SK-N-SH (cell line): ENCODE results near the gene MCC. TPM values are rescaled to one million over a fixed set of nuclear protein-coding genes. Genes with fewer than 3 reads are reported as not detected.

Experiments used
- CTCF ChIA-PET: fragments of 300-600, 350-600 bp; formaldehyde crosslinking; extraction: SDS; loops from one replicate; lab custom pipeline; 2021; lab: Yijun Ruan, JAX
- POLR2A ChIA-PET: fragments of 350-600 bp; sonication (Branson Sonifier 250); formaldehyde crosslinking; extraction: SDS; loops from one replicate; lab custom pipeline; 2020; ENCODE audit warnings: antibody characterized with exemption, inconsistent platforms; lab: Yijun Ruan, JAX
- DNase-seq: peaks from one replicate; pipeline ENCODE4 v3.0.0; 2012
- H2AFZ ChIP-seq: fragments of 200-600 bp; sonication (generic); 2 replicates; pipeline ENCODE4 v1.8.1; 2016; ENCODE audit warnings: antibody characterized with exemption, mild to moderate bottlenecking, low read depth
- H3F3A ChIP-seq: fragments of 200-600 bp; sonication (generic); replicated peaks from 2 replicates; pipeline ENCODE3; 2016; ENCODE audit warnings: antibody characterized with exemption, mild to moderate bottlenecking; ENCODE audit not compliant: insufficient read depth
- H3K27ac ChIP-seq, 2 experiments: fragments of 200-500 bp in 1 of 2; fragments of 200-600 bp in 1 of 2; sonication (Bioruptor generic) in 1 of 2; sonication (generic), shearing (Covaris generic) in 1 of 2; 2 replicates each; pipeline versions ENCODE4 v1.5.1 to v1.6.1; 2014 to 2016; ENCODE audit warnings: low read depth in 2 of 2, inconsistent platforms in 1 of 2, low read length in 1 of 2, mild to moderate bottlenecking in 1 of 2, mixed read lengths in 1 of 2
- H3K27me3 ChIP-seq: fragments of 200-600 bp; sonication (generic), shearing (Covaris generic); 2 replicates; pipeline ENCODE4 v1.6.1; 2016; ENCODE audit warnings: mixed run types; ENCODE audit not compliant: insufficient read depth
- H3K36me3 ChIP-seq, 2 experiments: fragments of 200-500 bp in 1 of 2; fragments of 200-600 bp in 1 of 2; sonication (Bioruptor generic) in 1 of 2; sonication (generic) in 1 of 2; replicated peaks in 1 of 2; 2 replicates each; pipeline versions ENCODE3 to v1.5.1; 2014 to 2016; ENCODE audit warnings: low read length in 1 of 2, mild to moderate bottlenecking in 1 of 2; ENCODE audit not compliant: insufficient read depth in 2 of 2, control insufficient read depth in 1 of 2
- H3K4me1 ChIP-seq, 2 experiments: fragments of 200-500 bp in 1 of 2; fragments of 200-600 bp in 1 of 2; sonication (Bioruptor generic) in 1 of 2; sonication (generic), shearing (Covaris generic) in 1 of 2; 2 replicates each; pipeline versions ENCODE4 v1.5.1 to v1.6.1; 2014 to 2016; ENCODE audit warnings: low read depth in 1 of 2, low read length in 1 of 2, mixed run types in 1 of 2; ENCODE audit not compliant: insufficient read depth in 2 of 2, control insufficient read depth in 1 of 2
- H3K4me2 ChIP-seq: fragments of 200-600 bp; sonication (generic), shearing (Covaris generic); 2 replicates; pipeline ENCODE4 v1.6.1; 2017; ENCODE audit warnings: mixed run types
- H3K4me3 ChIP-seq, 2 experiments: fragments of 200-500 bp in 1 of 2; fragments of 200-600 bp in 1 of 2; sonication (Bioruptor generic) in 1 of 2; sonication (generic), shearing (Covaris generic) in 1 of 2; 2 replicates each; pipeline versions ENCODE4 v1.5.1 to v1.8.1; 2014 to 2016; ENCODE audit warnings: low read depth in 2 of 2, inconsistent platforms in 1 of 2, low read length in 1 of 2, mild to moderate bottlenecking in 1 of 2, mixed read lengths in 1 of 2, moderate library complexity in 1 of 2
- H3K79me2 ChIP-seq: fragments of 200-600 bp; sonication (generic); 2 replicates; pipeline ENCODE4 v1.8.1; 2017; ENCODE audit warnings: mild to moderate bottlenecking; ENCODE audit not compliant: insufficient read depth
- H3K9ac ChIP-seq: fragments of 200-600 bp; sonication (generic); 2 replicates; pipeline ENCODE4 v1.6.1; 2017; ENCODE audit warnings: mixed run types
- H3K9me2 ChIP-seq: fragments of 200-600 bp; sonication (generic); 2 replicates; pipeline ENCODE4 v1.6.1; 2017; ENCODE audit warnings: mixed run types
- H3K9me3 ChIP-seq: fragments of 200-600 bp; sonication (generic); 2 replicates; pipeline ENCODE4 v1.6.1; 2017; ENCODE audit warnings: mixed run types, mild to moderate bottlenecking, moderate library complexity
- H4K20me1 ChIP-seq: fragments of 200-600 bp; sonication (generic); 2 replicates; pipeline ENCODE4 v1.6.1; 2017; ENCODE audit warnings: mild to moderate bottlenecking, mixed run types; ENCODE audit not compliant: insufficient read depth
- CHD2 ChIP-seq: fragments of 150-350 bp; IDR thresholded peaks from 2 replicates; pipeline ENCODE4 v1.6.1; 2018; ENCODE audit warnings: low read length; ENCODE audit not compliant: partially characterized antibody
- ELF1 ChIP-seq: IDR thresholded peaks from 2 replicates; pipeline ENCODE4 v1.4.0; 2012
- EP300 ChIP-seq, 2 experiments: IDR thresholded peaks; 2 replicates each; pipeline versions ENCODE4 v1.4.0 to v1.6.1; 2012; ENCODE audit warnings: borderline replicate concordance in 1 of 2, low read depth in 1 of 2, low read length in 1 of 2
- FOSL2 ChIP-seq: IDR thresholded peaks from 2 replicates; pipeline ENCODE4 v1.4.0; 2012; ENCODE audit warnings: low read depth, mild to moderate bottlenecking, moderate library complexity, borderline replicate concordance
- FOXJ3 ChIP-seq: sonication (generic); formaldehyde crosslinking; IDR thresholded peaks from 2 replicates; pipeline ENCODE4 v1.5.1; 2020; ENCODE audit warnings: mild to moderate bottlenecking, missing genetic modification reagents
- GABPA ChIP-seq: IDR thresholded peaks from 2 replicates; pipeline ENCODE4 v1.4.0; 2012; ENCODE audit warnings: low read depth, mild to moderate bottlenecking
- JUND ChIP-seq: IDR thresholded peaks from 2 replicates; pipeline ENCODE4 v1.4.0; 2012
- MXI1 ChIP-seq: IDR thresholded peaks from 2 replicates; pipeline ENCODE4 v1.6.1; 2012; ENCODE audit warnings: mild to moderate bottlenecking, low read depth, low read length, improper control_type of control experiment
- NFIC ChIP-seq: IDR thresholded peaks from 2 replicates; pipeline ENCODE4 v1.4.0; 2012; ENCODE audit warnings: borderline replicate concordance
- NRF1 ChIP-seq: IDR thresholded peaks from 2 replicates; pipeline ENCODE4 v1.6.1; 2012; ENCODE audit warnings: low read depth, mild to moderate bottlenecking, low read length
- RAD21 ChIP-seq: IDR thresholded peaks from 2 replicates; pipeline ENCODE4 v1.6.1; 2012; ENCODE audit warnings: mild to moderate bottlenecking, low read length
- RCOR1 ChIP-seq: fragments of 150-350 bp; IDR thresholded peaks from 2 replicates; pipeline ENCODE4 v1.6.1; 2017; ENCODE audit warnings: antibody characterized with exemption, low read length
- RFX5 ChIP-seq: IDR thresholded peaks from 2 replicates; pipeline ENCODE4 v1.6.1; 2012; ENCODE audit warnings: mild to moderate bottlenecking, improper control_type of control experiment, low read length
- RXRA ChIP-seq: IDR thresholded peaks from 2 replicates; pipeline ENCODE4 v1.4.0; 2012; ENCODE audit warnings: low read depth, mild to moderate bottlenecking, borderline replicate concordance
- SIN3A ChIP-seq: IDR thresholded peaks from 2 replicates; pipeline ENCODE4 v1.6.1; 2012; ENCODE audit warnings: low read depth, mild to moderate bottlenecking, low read length, moderate library complexity, borderline replicate concordance
- TCF12 ChIP-seq: IDR thresholded peaks from 2 replicates; pipeline ENCODE4 v1.4.0; 2012
- YY1 ChIP-seq: IDR thresholded peaks from 2 replicates; pipeline ENCODE4 v1.4.0; 2012; ENCODE audit warnings: low read depth, mild to moderate bottlenecking
- WGBS: methylation state at CpG from one replicate; pipeline ENCODE4 v1.1.6; 2017; ENCODE audit warnings: low lambda C conversion rate; 5-methylcytosine and 5-hydroxymethylcytosine counted together
- polyA plus RNA-seq, 3 experiments: library from polyadenylated mRNA; depleted of rRNA; stranded (reverse); fragments of >200 nt; gene quantifications; 2 replicates each; pipeline ENCODE4 v1.2.3, GENCODE V29; 2012
- TF ChIP-seq, protein P1 (sequence below): fragments of 150-350 bp; IDR thresholded peaks from 2 replicates; pipeline ENCODE4 v1.6.1; 2016; ENCODE audit warnings: mild to moderate bottlenecking, low read depth, low read length
- TF ChIP-seq, protein P2 (sequence below): IDR thresholded peaks from 2 replicates; pipeline ENCODE4 v1.4.0; 2012; ENCODE audit warnings: low read depth, borderline replicate concordance

MCC gene
- polyA plus RNA-seq, 1 of the 3 experiments (the other 2 are of a cell fraction), result 3.6 TPM

DNA sequence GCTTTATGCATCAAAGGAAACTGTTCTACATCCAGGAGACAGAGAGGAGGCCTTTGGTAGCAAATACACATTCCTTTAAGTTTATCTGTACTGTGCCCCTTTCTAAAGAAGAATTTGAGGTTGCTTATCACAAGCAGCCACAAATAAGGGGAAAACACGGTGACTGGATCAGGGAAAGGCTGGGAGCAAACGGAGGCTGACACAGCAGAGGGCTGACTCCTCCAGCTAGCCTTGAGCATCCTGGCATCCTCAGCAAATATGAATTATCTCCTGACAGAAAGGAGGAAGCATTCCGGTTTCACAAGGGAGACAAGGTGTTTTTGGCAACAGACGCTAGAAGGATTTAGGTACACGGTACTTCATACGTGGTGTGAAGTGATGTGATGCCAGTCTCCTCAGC lies 378.1 kb downstream of the MCC start:
- Histone ChIP-seq H3K27ac (no peak overlapping the region), H2AFZ (no peak overlapping the region)
- CTCF ChIA-PET, result no interaction called here

DNA sequence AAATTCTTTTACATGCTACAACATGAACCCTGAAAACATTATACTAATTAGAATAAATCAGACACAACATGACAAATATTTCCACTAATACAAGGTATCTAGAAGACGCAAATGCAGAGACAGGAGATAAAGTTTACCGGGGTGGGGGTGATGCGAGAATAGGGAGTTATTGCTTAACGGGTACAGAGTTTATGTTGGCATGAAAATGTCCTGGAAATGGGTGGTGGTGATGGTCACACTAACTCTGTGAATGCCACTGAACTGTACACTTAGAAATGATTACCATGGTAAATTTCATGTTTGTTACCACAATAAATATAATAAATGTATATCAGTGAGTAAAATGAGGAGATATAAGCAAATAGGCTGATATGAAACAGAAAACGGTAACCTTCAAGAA lies 378.9 kb downstream of the MCC start:
- Histone ChIP-seq H3K36me3 (no peaks in the 10 kb centered on the region), H3K9me2 (no peaks in the 10 kb centered on the region), H3K9me3 (no peaks in the 10 kb centered on the region), H3K4me2 (no peak overlapping the region), H3K9ac (no peak overlapping the region), H4K20me1 (no peaks in the 10 kb centered on the region), H3K4me3 (no peak overlapping the region), H2AFZ (no peak overlapping the region), H3K27ac (no peak overlapping the region), H3K79me2 (no peaks in the 10 kb centered on the region), H3F3A (no peaks in the 10 kb centered on the region), H3K27me3 (no peaks in the 10 kb centered on the region), H3K4me1 (peaks cover 0 to 17% of the 10 kb centered on the region in 2 experiments; a peak in 1 of 4 replicates)
- CTCF ChIA-PET, result no interaction called here
- no peak for DNase-seq
- POLR2A ChIA-PET, result no interaction called here
- 86% methylated on average over 5 of the region's 5 CpGs for WGBS
- no peak for TF ChIP-seq CHD2
- no peak for TF ChIP-seq ELF1
- TF ChIP-seq GABPA, result no peak
- no peak for TF ChIP-seq RCOR1
- no peak for TF ChIP-seq NRF1
- TF ChIP-seq JUND, result no peak
- TF ChIP-seq YY1, result no peak
- TF ChIP-seq FOSL2, result no peak
- no peak for TF ChIP-seq RFX5
- TF ChIP-seq, protein P1, sequence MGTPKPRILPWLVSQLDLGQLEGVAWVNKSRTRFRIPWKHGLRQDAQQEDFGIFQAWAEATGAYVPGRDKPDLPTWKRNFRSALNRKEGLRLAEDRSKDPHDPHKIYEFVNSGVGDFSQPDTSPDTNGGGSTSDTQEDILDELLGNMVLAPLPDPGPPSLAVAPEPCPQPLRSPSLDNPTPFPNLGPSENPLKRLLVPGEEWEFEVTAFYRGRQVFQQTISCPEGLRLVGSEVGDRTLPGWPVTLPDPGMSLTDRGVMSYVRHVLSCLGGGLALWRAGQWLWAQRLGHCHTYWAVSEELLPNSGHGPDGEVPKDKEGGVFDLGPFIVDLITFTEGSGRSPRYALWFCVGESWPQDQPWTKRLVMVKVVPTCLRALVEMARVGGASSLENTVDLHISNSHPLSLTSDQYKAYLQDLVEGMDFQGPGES, result no peak
- TF ChIP-seq FOXJ3, result no peak
- TF ChIP-seq, protein P2, sequence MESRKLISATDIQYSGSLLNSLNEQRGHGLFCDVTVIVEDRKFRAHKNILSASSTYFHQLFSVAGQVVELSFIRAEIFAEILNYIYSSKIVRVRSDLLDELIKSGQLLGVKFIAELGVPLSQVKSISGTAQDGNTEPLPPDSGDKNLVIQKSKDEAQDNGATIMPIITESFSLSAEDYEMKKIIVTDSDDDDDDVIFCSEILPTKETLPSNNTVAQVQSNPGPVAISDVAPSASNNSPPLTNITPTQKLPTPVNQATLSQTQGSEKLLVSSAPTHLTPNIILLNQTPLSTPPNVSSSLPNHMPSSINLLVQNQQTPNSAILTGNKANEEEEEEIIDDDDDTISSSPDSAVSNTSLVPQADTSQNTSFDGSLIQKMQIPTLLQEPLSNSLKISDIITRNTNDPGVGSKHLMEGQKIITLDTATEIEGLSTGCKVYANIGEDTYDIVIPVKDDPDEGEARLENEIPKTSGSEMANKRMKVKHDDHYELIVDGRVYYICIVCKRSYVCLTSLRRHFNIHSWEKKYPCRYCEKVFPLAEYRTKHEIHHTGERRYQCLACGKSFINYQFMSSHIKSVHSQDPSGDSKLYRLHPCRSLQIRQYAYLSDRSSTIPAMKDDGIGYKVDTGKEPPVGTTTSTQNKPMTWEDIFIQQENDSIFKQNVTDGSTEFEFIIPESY, result no peak

More for the DNA sequence above, 378.1 kb downstream of the MCC start:
- H3K4me1 ChIP-seq, result peaks cover 0 to 22% of the 10 kb centered on the region in 2 experiments; a peak in 1 of 4 replicates
- H3K36me3 ChIP-seq, result no peaks in the 10 kb centered on the region
- 78% methylated on average over 6 of the region's 6 CpGs for WGBS
- no peaks in the 10 kb centered on the region for H3K9me3 ChIP-seq
- H3K79me2 ChIP-seq, result no peaks in the 10 kb centered on the region
- no peaks in the 10 kb centered on the region for H4K20me1 ChIP-seq
- H3K4me2 ChIP-seq, result no peak overlapping the region
- DNase-seq, result no peak
- no peak for TF ChIP-seq RFX5
- TF ChIP-seq TCF12, result no peak
- no peak for TF ChIP-seq RXRA
- no peak for TF ChIP-seq MXI1
- TF ChIP-seq NFIC, result no peak
- TF ChIP-seq EP300 (IDR thresholded peaks at IDR 0.05; ENCODE audit: borderline replicate concordance in 1 of 2, low read depth in 1 of 2, low read length in 1 of 2), result no peak
- TF ChIP-seq SIN3A, result no peak
- TF ChIP-seq, protein P1, result no peak
- no peak for TF ChIP-seq RAD21
- no peaks in the 10 kb centered on the region for H3K27me3 ChIP-seq
- POLR2A ChIA-PET, result no interaction called here
- no peak overlapping the region for H3K9ac ChIP-seq
- H3K4me3 ChIP-seq, result no peak overlapping the region
- no peaks in the 10 kb centered on the region for H3K9me2 ChIP-seq
- no peaks in the 10 kb centered on the region for H3F3A ChIP-seq
